MM.1S (cell line): ENCODE measurements around the gene PRIMPOL.

Experiments used
- EZH2 ChIP-seq: fragments of 300-600 bp; sonication (generic); optimal IDR thresholded peaks from 2 replicates; pipeline ENCODE3; 2017; ENCODE audit warnings: low read depth, mild to moderate bottlenecking, antibody characterized with exemption, low read length, mixed read lengths
- EZH2phosphoT487 ChIP-seq: fragments of 300-600 bp; sonication (generic); IDR thresholded peaks from 2 replicates; pipeline ENCODE4 v1.6.1; 2018; ENCODE audit warnings: antibody characterized with exemption, low read length
- TF ChIP-seq, protein P1 (sequence below): fragments of 300-600 bp; sonication (generic); IDR thresholded peaks from 2 replicates; pipeline ENCODE4 v1.5.1; 2016; ENCODE audit warnings: antibody characterized with exemption, low read length, mixed read lengths

DNA sequence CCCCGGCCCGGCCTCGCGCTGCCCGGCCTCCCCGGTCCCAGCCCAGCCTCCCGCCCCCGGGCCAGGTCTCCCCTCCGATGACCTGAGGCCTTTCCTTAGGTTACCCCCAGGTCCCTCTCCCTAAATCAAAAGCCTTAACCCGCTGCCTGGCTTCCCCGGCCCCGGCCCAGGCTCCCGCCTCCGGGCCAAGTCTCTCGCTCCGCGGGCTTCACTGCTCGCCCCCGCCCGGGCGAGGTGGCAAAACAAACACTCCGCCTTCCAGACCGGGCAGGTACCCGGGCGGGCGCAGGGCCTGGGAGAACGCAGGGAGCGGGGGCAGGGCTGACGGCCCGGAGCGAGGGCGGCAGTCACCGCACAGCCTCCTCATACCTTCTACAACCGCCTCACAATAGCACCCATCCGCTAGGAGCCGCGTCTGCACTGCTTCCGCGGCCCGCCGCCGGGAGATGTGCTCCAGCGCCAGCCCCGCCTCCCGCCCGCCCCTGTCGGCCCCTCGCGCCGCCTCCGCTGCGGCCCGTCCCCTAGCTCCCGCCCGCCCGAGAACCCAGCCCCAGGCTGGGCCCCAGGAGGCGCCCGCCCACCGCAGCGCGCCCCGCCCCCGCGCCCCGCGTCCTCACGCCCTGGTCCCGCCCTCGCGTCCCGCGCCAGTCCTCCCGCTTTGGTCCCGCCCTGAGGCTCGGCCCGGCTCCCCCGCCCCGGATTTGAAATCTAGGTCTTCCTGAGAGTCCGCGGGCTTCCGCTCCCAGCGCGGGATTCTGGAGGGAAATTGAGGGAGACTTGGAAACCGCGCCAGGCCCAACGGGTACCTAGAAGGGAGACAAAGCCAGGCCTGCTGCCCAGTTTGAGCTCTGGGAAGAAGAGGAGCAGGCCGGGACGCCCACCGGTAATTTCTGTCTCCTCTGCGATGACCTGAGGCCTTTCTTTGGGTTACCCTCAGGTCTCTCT lies at the start of gene PRIMPOL, which contains the start of gene CASP3:
- TF ChIP-seq, protein P1, sequence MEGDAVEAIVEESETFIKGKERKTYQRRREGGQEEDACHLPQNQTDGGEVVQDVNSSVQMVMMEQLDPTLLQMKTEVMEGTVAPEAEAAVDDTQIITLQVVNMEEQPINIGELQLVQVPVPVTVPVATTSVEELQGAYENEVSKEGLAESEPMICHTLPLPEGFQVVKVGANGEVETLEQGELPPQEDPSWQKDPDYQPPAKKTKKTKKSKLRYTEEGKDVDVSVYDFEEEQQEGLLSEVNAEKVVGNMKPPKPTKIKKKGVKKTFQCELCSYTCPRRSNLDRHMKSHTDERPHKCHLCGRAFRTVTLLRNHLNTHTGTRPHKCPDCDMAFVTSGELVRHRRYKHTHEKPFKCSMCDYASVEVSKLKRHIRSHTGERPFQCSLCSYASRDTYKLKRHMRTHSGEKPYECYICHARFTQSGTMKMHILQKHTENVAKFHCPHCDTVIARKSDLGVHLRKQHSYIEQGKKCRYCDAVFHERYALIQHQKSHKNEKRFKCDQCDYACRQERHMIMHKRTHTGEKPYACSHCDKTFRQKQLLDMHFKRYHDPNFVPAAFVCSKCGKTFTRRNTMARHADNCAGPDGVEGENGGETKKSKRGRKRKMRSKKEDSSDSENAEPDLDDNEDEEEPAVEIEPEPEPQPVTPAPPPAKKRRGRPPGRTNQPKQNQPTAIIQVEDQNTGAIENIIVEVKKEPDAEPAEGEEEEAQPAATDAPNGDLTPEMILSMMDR, result peak; percentile 22
- TF ChIP-seq EZH2phosphoT487 (no peak), EZH2 (no peak)
